GM19023 (cell line): Measurements from ENCODE around the gene GPC2.

Source experiments
- ATAC-seq: cut with Tn5 transposase; IDR thresholded peaks from one replicate; pipeline ENCODE4 v1.9.1; 2021; ENCODE audit warnings: mild to moderate bottlenecking, moderate library complexity; ENCODE audit not compliant: unreplicated experiment

GPC2 gene

DNA sequence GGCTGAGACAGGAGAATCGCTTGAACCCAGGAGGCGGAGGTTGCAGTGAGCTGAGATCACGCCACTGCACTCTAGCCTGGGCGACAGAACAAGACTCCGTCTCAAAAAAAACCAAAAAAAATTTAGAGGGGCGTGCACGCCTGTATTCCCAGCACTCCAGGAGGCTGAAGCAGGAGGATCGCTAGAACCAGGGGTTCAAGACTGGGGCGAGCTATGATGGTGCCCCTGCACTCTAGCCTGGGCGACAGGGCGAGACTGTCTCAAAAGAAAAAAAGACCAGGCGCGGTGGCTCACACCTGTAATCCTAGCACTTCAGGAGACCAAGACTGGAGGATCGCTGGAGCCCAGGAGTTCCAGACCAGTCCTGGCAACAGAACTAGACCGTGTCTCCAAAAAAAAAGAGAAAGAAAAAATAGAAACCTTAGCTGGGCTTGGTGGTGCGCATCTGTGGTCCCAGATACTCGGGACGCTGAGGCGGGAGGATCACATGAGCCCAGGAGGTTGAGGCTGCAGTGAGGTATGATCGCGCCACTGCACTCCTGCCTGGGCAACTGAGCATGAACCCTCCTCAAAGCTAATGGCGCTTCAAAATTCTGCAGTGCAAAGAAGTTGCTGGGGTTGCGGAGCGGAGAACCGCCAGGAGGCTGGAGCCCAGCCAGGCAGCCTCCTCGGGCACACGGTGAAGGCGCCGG, 50.8 kb downstream of the GPC2 start:
- peak; percentile 30 for ATAC-seq

DNA sequence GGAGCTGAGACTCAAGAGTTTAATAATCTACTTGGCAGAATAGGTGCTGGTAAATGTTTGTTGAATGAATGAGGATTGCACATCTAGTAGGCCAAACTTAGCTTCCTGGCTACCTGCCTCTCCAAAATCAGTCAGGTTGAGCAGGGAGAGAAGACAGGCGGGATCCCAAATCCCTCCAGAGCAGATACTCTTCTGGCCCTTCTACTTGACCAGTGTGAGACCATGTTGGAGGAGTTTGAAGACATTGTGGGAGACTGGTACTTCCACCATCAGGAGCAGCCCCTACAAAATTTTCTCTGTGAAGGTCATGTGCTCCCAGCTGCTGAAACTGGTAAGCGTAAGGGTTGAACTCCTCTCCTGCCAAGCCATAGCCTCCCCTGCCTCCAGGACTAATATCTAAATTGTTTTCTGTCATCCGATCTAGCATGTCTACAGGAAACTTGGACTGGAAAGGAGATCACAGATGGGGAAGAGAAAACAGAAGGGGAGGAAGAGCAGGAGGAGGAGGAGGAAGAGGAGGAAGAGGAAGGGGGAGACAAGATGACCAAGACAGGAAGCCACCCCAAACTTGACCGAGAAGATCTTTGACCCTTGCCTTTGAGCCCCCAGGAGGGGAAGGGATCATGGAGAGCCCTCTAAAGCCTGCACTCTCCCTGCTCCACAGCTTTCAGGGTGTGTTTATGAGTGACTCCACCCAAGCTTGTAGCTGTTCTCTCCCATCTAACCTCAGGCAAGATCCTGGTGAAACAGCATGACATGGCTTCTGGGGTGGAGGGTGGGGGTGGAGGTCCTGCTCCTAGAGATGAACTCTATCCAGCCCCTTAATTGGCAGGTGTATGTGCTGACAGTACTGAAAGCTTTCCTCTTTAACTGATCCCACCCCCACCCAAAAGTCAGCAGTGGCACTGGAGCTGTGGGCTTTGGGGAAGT, 52.6 kb downstream of the GPC2 start:
- no peak for ATAC-seq

DNA sequence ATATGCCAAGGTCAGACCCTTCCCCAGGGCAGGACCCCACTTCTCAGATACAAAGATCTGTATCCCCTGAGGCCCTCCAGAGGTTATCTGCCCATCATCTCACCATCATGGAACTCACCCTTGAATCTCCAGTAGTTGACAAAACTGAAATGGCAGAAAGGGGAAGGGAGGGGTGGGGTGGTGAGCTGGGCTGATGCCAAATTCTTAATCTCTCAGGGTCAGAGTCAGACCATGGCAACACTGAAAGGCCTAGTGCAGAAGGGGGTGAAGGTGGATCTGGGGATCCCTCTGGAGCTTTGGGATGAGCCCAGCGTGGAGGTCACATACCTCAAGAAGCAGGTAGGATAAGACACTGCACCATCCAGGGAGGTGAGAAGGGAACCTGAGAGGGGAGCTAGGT, 54.6 kb downstream of the GPC2 start:
- ATAC-seq = no peak

DNA sequence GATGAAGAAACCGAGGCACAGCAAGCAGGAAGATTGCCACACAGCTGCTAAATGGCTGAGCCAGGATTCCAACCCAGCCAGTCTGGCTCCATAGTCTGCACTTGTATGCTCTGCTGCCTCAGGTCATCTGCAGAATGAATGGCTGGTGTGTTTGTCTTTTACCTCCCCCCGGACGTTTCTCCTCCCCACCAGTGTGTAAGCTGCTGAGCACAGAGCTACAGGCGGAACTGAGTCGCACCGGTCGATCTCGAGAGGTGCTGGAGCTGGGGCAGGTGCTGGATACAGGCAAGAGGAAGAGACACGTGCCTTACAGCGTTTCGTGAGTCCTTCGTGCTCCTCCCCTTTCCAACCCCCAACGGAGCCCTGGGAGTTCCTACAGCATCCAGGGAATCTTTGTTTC, 55.1 kb downstream of the GPC2 start:
- no peak for ATAC-seq

DNA sequence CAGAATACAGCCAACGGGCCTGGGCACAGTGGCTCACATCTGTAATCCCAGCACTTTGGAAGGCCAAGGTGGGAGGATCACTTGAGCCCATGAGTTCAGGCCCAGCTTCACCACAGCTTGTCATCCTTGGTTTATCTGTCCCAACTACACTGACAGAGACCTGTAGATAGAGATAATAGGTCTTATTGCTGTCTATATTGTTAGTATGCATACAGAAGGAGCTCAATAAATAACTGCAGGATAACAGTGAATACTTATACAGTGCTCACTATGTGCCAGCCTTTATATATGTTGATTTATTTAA, 56.5 kb downstream of the GPC2 start:
- no peak for ATAC-seq

DNA sequence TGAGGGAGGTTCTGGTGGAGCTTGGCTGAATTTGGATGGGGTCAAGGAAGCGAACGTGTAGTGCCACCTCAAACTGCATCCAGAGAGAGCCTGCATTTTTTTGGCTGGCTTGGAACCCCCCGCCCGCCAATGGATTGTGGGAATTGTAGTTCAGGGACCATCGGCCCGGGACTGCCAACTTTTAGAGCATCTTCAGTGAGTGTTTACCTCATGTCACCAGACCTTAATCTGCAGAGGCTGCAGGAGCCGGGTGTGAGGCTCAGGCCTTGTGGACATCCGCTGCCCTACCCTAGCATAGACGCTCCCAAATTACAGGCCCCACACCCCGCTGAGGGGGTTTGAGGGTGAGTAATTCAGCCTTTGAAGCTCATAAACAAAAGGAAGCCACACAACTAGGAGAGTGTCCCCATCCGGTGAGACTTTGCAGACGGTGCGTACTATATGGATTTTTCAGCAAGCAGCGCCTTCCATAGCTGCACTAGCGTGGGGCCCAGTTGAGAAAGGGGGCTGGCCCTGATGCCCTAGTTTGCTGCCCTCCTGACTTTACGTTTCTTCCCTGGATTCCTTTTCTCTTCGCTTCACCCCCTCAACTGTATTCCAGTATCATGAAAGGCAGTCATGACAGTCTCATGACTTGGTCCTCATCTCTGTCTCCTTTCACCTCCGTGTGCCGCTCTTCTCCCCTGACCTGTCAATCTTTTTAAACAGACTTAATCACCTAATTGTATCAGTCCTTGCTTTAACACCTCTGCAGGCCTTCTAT, 57.0 kb downstream of the GPC2 start:
- ATAC-seq = peak; percentile 29
